Measurements from ENCODE around the gene MDGA2.

The MDGA2 gene

DNA sequence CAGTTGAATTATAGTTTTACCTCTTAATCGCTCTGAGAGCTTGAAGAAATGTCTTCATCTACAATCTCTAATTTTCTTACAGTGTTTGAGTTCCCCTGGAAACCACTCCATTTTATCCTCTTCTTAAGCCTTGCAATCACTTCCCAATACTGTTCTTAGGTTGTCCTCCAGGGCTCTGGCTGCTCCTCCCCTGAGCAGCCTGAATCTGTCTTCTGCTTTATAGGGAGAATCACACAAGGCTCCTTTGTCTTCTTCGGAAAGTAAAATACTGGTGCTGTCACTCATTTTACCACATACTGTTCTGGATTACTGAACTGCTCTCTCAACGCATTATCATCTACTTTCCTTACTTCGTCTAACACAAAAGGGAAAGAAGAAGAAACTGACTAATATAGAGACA lies 133.7 kb downstream of the MDGA2 start:
- TF ChIP-seq, protein P1, sequence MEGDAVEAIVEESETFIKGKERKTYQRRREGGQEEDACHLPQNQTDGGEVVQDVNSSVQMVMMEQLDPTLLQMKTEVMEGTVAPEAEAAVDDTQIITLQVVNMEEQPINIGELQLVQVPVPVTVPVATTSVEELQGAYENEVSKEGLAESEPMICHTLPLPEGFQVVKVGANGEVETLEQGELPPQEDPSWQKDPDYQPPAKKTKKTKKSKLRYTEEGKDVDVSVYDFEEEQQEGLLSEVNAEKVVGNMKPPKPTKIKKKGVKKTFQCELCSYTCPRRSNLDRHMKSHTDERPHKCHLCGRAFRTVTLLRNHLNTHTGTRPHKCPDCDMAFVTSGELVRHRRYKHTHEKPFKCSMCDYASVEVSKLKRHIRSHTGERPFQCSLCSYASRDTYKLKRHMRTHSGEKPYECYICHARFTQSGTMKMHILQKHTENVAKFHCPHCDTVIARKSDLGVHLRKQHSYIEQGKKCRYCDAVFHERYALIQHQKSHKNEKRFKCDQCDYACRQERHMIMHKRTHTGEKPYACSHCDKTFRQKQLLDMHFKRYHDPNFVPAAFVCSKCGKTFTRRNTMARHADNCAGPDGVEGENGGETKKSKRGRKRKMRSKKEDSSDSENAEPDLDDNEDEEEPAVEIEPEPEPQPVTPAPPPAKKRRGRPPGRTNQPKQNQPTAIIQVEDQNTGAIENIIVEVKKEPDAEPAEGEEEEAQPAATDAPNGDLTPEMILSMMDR (IDR thresholded peaks at IDR 0.05; ENCODE audit: insufficient read depth, low read depth, low read length, missing control alignments): no peak
- DNase-seq (ENCODE audit: low read depth): no peak
- H3K4me3 ChIP-seq (ENCODE audit: low read depth, low read length): no peak overlapping the region

GRCh38 chr14:47539031-47539461 lies 136.4 kb downstream of the MDGA2 start:
- DNase-seq (ENCODE audit: low read depth): no peak

GRCh38 chr14:47536341-47536740 lies 139.1 kb downstream of the MDGA2 start:
- no peak for DNase-seq (ENCODE audit: low read depth)
- TF ChIP-seq, protein P1 (IDR thresholded peaks at IDR 0.05; ENCODE audit: insufficient read depth, low read depth, low read length, missing control alignments): no peak
- H3K4me3 ChIP-seq (ENCODE audit: low read depth, low read length): no peak overlapping the region

More at GRCh38 chr14:47539031-47539461, 136.4 kb downstream of the MDGA2 start:
- TF ChIP-seq, protein P1 (IDR thresholded peaks at IDR 0.05; ENCODE audit: insufficient read depth, low read depth, low read length, missing control alignments): no peak
- H3K4me3 ChIP-seq (ENCODE audit: low read depth, low read length): no peak overlapping the region

DNA sequence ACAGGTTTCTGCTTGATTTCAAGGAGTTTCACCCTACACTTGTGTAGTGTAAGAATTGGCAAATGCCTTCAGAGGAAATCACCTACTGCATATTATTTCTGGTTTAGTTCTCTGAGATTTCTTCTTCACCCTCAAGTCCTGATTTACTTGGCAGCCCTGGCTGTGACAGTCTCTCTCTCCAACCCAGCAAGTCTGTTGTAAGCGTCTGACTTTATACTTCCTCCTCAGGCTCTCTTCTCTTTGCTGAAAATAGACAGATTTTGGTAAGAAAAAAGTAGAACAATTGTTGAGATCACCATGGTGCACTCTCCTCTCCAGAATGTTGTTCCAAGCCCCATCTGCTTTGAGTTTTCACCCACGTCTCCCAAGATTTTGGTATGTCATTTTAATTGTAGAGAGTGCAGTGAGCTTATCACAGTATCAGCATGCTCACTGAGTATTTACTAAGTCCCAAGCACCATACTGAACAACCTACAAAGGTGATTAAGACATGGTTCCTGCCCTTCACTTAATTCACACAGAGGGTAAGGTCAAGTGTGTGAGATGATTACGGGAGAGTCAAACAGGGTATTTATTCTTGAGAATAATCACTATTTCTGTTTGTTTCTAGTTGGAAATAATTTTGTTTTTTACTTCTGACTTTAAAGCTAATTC lies 148.7 kb downstream of the MDGA2 start:
- DNase-seq (ENCODE audit: low read depth): no peak
- no peak overlapping the region for H3K4me3 ChIP-seq (ENCODE audit: low read depth, low read length)
- TF ChIP-seq, protein P1 (IDR thresholded peaks at IDR 0.05; ENCODE audit: insufficient read depth, low read depth, low read length, missing control alignments): no peak

DNA sequence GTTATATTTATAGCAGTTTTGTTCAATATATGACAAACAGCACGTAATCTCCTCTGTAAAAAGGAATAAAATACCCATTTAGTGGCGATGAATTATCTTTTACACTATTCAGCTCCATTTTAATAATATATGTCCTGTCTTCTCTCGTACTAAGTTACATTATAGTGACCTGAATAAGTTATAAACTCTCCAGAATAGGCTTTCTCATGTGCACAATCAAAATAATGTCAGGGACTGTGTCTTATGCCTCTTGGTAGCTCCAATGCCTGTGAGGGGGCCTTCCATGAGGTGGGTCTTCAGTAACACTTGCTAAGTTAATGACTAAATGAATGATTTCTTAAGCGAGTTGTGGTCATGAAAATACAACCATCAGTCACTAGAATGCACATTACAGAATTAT lies 150.9 kb downstream of the MDGA2 start:
- TF ChIP-seq, protein P1 (IDR thresholded peaks at IDR 0.05; ENCODE audit: insufficient read depth, low read depth, low read length, missing control alignments): no peak
- H3K4me3 ChIP-seq (ENCODE audit: low read depth, low read length): no peak overlapping the region
- no peak for DNase-seq (ENCODE audit: low read depth)

GRCh38 chr14:47520382-47520781 lies 155.0 kb downstream of the MDGA2 start:
- TF ChIP-seq, protein P1 (IDR thresholded peaks at IDR 0.05; ENCODE audit: insufficient read depth, low read depth, low read length, missing control alignments): no peak
- no peak overlapping the region for H3K4me3 ChIP-seq (ENCODE audit: low read depth, low read length)
- no peak for DNase-seq (ENCODE audit: low read depth)

- DNase-seq (ENCODE audit: low read depth): no peak
- TF ChIP-seq, protein P1 (IDR thresholded peaks at IDR 0.05; ENCODE audit: insufficient read depth, low read depth, low read length, missing control alignments): no peak
- H3K4me3 ChIP-seq (ENCODE audit: low read depth, low read length): no peak overlapping the region
These were observed 163.6 kb downstream of the MDGA2 start for GRCh38 chr14:47511829-47512228.
